A172 (cell line): Measurements from ENCODE around the gene ANKHD1. TPM values are rescaled to one million over a fixed set of nuclear protein-coding genes. Genes with fewer than 3 reads are reported as not detected.
A peak's percentile ranks its signal among the peaks of the same experiment; 100 is the strongest.

Experiments
- DNase-seq: peaks from one replicate; pipeline ENCODE4 v3.0.0-alpha.2; 2015; ENCODE audit warnings: low spot score
- total RNA-seq: library from RNA; depleted of rRNA; stranded (reverse); fragments of >200 nt; shearing (Covaris generic); gene quantifications from 2 replicates; pipeline ENCODE4 v1.2.3, GENCODE V29; 2014; rRNA removed

The ANKHD1 gene
- total RNA-seq = 49.3 and 51.3 TPM in 2 replicates

- DNase-seq = peak; percentile 100
Observed at GRCh38 chr5:140401362-140402257, at the start of gene ANKHD1. ANKHD1 (plus strand) TSS chr5:140401833; CDS start chr5:140401968, 135 bp downstream.

- no peak for DNase-seq
Observed at GRCh38 chr5:140355546-140355945, 46.1 kb upstream of the ANKHD1 start.

GRCh38 chr5:140356853-140357725, 44.5 kb upstream of the ANKHD1 start:
- DNase-seq = no peak

- peak; percentile 88 for DNase-seq
Observed at GRCh38 chr5:140357726-140358093, 43.9 kb upstream of the ANKHD1 start.

- no peak for DNase-seq
Observed at GRCh38 chr5:140358738-140359310, 42.8 kb upstream of the ANKHD1 start.

- no peak for DNase-seq
Observed at GRCh38 chr5:140360101-140360500, 41.5 kb upstream of the ANKHD1 start, which contains the start of gene SLC4A9. SLC4A9 (plus strand) TSS chr5:140360194; CDS start chr5:140360237, 43 bp downstream.

- no peak for DNase-seq
Observed at GRCh38 chr5:140360681-140361479, 40.8 kb upstream of the ANKHD1 start.

- DNase-seq = no peak
Observed at GRCh38 chr5:140361901-140362300, 39.7 kb upstream of the ANKHD1 start.

- no peak for DNase-seq
Observed at GRCh38 chr5:140362311-140362710, 39.3 kb upstream of the ANKHD1 start.

- no peak for DNase-seq
Observed at GRCh38 chr5:140362875-140363630, 38.6 kb upstream of the ANKHD1 start.

GRCh38 chr5:140363631-140364471, 37.8 kb upstream of the ANKHD1 start:
- no peak for DNase-seq

GRCh38 chr5:140364472-140364765, 37.2 kb upstream of the ANKHD1 start:
- DNase-seq = no peak

GRCh38 chr5:140365282-140365681, 36.4 kb upstream of the ANKHD1 start:
- DNase-seq = peak; percentile 73

GRCh38 chr5:140365941-140366340, 35.7 kb upstream of the ANKHD1 start:
- no peak for DNase-seq

- DNase-seq = no peak
Observed at GRCh38 chr5:140366589-140367255, 34.9 kb upstream of the ANKHD1 start.

- no peak for DNase-seq
Observed at GRCh38 chr5:140367256-140368013, 34.2 kb upstream of the ANKHD1 start.

- no peak for DNase-seq
Observed at GRCh38 chr5:140371356-140372151, 30.1 kb upstream of the ANKHD1 start.
